NCI-H2227 (cell line): ENCODE data around the gene IGF1R.

Source experiments
- DNase-seq: peaks from one replicate; lab custom pipeline; 2025; ENCODE audit not compliant: unreplicated experiment; lab: John Stamatoyannopoulos, UW

IGF1R gene

DNA sequence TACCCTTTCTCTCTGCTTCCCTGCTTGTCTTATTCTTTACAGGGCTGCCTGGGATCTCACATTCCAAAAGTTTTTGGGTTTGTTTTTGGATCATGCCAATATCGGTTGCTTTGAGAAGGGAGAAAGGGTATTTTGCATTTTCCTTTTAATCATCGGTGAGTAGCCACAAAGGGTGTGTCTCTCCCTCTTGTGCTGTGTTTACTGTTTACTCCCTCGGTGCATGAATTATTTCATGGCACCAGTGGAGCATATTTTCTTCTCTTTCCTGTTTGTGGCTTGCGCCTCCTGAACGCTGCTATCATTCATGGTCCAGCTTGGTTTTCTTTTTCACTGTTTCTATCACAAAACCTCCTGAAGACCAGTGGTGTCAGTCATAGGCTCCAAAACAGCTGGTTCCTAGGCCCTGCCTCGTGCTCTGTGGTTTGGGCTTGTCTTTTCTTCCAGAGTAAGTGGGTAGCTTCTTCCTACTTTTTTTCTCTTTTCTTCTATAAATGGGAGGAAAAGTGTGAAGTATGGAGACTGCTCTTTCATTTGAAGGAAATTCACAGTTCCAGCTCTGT, 54.9 kb downstream of the IGF1R start:
- DNase-seq, result no peak

DNA sequence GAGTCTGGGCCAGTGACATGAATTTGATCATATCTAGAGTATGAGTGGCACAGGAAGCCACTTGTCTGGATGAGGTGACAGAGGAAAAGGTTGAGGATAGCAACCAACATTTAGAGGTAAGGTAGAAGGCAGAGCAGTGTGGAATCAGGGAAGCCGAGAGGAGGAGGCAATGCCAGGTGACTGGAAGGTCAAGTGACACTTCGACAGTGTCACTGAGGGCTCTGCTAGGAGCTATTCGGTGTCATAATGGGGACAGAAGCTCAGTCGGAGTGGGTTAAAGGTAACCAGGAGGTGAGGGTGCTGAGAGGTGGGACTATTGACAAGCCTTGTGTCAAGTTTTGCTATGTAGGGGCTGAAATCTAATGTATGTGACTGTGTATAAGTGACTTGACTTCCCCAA, 56.7 kb downstream of the IGF1R start:
- no peak for DNase-seq

DNA sequence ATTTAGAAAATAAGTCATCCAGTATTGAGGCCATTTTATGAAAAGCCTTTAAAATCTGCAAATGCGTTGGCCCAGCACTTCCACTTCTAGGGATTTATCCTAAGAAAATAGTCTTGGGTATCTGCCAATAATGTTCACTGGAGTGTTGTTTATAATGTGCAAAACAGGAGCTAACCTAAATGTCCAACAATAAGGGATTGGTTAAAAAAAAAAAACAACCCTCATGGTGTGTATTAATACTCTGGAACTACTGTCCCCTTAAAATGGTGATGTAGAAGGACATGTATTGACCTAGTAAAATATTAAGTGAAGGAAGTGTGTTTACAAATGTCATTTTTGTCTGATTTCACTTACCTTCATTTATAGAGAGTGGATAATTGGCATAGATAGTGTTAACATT, 58.0 kb downstream of the IGF1R start:
- no peak for DNase-seq

DNA sequence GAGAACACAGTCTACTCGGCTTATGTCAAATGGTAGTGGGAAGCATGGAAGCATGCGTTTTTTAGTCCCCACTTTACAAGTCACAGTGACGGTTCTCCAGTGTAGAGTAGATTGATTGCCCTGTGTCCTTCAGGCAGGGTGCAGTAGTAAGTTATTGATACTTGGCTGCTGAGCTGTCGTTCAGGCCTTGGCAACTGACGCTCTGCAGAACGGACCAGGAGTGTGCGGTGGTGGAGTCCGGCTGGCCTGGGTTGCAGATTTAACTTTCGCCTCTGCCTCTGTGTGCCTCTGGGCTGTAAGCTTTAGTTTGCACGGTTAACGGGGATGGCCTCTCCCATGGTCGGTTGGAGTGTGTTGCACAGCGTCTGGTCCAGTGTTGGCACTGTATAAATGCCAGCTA, 58.6 kb downstream of the IGF1R start:
- DNase-seq, result no peak

DNA sequence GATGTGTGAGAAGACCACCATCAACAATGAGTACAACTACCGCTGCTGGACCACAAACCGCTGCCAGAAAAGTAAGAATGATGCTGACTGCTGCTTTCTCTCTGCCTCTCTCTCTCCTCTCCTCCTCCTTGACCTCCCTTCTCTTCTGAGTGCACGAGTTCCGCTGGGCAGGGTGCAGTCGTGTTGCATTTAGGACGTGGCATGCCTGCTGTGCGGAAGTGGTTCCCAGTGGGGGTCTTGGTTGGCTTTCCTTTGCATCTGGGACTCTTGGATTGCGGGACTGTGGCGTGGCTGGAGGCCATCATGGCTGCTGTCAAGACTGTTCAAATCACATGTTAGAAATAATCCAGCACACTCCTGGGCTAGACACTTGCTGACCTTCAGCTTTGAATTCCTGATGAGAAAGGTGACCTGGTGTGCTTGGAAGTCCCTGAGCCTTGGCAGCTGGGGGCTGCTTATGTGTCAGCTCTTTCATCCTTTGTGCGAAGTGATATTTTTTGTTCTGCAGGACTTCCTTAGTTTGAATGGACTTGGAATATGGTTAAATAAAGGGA, 59.8 kb downstream of the IGF1R start:
- no peak for DNase-seq

DNA sequence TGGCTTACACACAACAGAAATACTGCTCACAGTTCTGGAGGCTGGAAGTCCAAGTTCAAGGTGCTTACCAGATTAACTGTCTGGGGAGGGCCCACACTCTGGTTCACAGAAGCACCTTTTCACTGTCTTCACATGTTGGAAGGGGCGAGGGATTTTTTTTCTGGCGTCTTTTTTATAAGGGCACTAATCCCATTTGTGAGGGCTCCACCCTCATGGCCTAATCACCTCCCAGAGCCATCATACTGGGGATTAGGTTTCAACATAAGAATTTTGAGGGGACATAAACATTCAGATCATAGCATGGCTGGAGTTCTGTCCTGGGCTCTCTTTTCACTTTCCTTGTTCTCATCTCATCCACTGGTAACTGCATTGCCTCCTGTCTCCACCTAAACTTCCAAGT, 63.5 kb downstream of the IGF1R start:
- DNase-seq, result no peak

DNA sequence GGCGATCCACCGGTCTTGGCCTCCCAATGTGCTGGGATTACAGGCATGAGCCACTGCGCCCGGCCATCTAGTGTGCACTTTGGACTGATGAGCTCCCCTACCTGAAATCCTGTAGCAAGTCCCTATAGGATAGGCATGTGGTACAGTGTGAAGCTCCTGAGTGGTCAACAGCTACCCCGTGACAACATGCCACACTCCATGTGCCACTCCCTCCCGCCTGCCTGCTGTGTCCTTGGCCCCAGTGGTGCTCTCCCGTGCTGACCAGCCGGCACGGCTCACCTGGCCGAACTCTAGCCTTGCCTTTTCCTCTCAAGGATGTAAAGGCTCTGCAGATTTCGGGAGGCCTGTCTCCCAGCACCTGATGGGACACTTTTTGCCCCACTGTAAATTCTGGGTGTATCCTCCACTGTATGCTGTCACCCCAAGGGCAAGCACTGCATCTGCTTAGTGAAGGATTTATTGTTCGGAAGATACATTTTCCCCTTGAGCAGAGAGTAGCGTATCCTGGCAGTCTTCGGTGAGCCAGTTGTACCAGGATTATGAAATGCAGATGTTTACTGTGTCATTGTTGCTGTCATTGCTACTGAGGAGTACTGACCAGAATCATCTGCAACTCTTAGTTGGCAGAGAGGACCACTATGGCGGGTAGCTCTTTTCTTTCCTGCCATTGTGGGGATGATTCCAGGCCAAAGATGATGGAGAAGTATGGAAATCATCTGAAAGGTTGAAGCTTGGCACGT, 64.7 kb downstream of the IGF1R start:
- no peak for DNase-seq

DNA sequence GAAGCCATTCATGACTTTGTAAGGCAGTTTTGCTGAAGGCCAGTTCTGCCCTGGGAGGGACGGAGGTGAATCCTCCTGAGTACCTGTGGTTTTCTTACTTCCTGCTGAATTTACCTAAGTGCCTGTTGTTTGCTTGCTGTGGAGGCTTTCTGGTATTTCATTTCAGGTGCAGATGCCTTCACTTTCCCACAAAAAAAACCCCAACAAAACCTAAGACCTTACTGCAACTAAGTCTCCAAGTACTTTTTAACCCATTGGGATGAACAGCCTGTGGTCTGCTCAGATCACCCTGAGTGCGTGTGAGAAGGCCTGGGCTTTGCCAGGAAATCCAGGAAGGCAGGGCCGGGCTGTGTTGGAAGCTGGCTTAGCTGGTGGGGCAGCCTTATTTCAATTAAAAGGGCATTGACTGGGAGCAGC, 65.3 kb downstream of the IGF1R start:
- DNase-seq, result no peak

DNA sequence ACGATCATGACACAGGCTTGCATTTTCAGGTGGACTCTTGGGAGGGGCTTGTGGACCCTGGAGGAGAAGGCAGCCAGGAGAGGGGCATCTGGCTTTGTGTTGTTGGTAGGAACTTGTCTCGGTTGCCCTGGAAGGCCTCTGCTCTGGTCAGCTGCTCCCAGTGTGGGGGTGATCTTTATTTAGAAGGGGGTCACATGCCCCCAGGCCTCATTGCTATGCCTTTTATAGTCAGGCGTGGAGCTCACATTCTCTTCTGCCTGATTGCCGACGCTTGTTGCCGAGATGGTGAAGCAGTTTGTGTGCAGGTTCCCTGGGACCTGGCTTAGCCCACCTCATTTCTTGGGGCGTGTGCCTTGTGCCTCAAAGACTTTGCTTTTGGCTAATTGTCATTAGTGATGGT, 66.6 kb downstream of the IGF1R start:
- no peak for DNase-seq

DNA sequence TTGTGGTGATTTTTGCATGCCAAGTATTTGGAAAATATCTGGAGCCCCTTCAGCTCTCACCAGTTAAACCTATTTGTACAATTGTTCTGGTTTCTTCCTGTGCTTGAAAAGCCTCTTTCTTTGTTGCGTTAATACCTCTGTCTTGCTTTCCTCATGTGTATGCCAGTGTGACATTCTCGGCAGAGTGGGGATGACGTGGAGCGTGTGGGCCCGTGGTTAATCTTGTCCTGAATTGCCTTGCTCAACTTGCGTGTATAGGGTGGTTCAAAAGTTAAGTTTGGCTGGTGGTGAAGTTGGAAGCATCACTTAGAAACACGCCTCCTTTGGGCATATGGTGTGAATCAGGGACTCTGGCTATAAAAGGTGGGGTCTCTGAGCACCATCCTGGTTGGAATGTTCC, 67.1 kb downstream of the IGF1R start:
- DNase-seq, result no peak

DNA sequence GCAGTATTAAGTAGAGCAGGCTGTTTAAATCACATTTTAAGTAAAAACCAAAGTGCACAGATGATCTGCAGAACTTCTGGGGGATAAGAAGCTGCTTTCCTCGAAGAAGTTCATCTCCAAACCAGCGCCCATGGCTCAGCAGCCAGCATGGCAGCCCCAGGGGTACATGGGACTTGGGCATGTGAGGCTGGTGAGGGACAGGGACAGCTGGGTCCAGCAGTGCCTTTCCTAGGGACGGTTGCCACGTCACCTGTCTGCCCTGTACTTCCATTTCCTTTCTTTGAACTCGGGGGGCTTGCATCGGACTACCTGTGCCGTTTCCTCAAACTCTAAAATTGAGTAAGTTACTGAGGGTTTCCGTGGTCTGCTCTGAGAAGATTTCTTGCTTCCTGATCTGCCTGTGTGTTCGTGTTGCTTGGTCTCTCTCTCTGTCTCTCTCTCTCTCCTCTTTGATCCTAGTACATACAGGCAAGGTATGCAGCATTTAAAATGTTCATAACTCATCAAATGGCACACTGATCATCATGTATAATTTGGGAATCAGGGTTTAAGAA, 67.6 kb downstream of the IGF1R start:
- DNase-seq, result no peak

DNA sequence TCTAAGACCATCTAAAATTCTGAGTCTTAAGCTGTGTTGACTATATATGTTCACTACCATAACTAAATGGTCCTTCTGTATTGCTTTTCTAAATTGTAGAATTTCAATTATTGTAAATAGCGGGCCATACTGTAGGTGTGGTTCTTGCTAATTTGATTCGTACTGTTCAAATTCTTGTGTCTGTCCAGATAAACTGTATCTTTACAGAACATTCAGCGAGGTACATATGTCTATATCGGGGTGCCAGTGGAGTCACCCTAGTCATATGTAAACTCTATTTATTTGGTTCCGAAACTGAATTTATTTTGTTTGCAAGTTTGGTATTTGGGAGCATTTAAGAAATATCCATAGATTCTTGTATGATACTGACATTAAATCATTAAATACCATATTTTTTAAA, 69.0 kb downstream of the IGF1R start:
- no peak for DNase-seq

DNA sequence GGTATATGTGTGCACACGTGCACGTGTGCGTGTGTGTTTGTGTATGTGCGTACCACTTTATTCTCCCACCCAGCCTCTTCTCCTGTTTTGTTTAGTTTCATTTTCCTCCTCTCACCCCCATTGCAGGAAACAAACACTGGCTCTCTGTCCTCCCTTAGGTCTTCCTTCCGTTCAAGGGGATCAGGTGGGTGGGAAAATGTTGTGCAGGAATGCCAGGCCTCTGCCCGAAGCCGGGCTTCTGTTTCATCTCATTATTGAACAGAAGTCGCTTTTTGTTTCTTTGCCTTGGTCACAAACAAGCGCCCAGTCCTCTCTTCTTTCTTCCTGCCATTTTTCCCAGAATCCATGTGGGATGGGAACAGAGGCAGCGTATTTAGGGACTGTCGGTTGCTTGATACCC, 69.6 kb downstream of the IGF1R start:
- no peak for DNase-seq

DNA sequence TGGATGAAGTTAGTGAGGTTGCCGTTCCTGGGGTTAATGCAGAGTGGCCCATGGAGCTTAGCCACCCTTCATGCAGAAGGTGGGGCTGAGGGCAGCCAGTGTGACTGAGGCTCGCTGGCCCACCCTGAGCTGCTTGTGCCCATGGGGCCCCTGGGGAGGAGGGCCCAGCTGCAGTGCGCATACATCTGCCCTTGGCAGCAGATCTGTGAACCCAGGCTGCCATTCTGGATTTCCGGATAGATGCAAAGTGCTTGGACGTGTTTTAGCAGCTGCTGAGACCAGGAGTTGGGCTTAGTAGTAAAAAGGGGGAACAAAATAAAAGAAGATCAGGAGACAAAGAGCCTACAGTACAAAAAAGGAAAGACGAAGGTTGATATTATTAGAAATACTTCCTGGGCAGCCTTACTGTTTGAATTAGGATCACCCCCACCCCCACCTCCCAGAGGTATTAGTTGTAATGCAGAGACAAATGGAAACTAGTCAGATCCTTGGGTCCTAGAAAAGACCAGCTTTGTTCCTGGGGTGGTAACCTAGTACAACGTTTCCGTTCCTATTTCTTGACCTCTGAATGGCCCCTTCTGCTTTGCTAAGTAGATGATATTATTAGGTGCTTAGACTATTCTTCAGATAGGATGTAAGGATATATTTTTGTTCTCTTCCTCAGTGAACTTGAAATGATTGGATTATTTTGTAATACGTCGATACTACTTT, 70.2 kb downstream of the IGF1R start:
- DNase-seq, result no peak

DNA sequence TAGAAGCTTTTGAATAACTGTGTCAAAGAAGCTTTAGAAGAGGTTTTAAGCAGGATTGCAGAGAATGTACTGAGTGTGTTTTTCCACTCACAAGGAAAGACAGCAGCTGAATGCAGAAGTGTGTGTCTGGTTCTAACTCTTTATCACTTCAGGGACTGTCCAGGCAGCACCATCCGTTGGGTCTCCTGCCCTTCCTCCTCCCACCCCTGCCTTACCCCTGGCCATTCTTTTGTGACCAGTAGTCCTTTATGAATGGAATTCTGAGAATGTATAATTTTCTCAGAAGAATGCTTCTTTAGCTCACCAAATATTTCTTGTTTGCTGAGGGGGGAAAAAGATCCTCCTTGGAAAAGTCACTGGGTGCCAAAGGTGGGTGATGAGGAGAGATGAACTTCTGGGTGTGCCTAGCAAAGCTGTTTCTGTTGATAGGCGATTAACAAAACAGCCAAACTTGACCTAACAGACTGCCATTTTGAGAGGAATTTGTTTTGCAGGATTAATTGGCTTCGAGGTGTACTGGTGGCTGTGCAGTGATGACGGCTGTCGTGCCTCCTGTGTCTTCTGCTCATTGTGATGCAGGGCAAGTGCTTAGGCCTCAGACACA, 70.9 kb downstream of the IGF1R start:
- no peak for DNase-seq

DNA sequence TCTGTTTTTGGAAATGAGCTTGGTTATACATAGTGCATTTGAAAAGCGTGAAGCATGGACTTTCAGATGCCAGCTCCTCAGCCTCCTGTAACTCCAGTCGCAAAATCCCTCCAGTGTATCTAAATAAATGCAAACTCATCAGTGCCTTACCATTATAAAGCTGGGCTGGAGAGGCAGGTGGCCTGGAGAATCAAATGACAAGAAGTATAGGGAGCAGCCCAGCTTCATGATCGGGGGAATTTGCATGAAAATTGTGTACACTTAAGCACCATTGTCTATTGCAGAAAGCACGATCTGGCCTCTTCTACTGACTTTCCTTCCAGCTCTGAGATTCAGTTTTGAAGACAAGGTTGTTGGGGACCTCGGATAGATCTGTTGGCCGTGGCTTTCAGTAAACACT, 71.7 kb downstream of the IGF1R start:
- no peak for DNase-seq

DNA sequence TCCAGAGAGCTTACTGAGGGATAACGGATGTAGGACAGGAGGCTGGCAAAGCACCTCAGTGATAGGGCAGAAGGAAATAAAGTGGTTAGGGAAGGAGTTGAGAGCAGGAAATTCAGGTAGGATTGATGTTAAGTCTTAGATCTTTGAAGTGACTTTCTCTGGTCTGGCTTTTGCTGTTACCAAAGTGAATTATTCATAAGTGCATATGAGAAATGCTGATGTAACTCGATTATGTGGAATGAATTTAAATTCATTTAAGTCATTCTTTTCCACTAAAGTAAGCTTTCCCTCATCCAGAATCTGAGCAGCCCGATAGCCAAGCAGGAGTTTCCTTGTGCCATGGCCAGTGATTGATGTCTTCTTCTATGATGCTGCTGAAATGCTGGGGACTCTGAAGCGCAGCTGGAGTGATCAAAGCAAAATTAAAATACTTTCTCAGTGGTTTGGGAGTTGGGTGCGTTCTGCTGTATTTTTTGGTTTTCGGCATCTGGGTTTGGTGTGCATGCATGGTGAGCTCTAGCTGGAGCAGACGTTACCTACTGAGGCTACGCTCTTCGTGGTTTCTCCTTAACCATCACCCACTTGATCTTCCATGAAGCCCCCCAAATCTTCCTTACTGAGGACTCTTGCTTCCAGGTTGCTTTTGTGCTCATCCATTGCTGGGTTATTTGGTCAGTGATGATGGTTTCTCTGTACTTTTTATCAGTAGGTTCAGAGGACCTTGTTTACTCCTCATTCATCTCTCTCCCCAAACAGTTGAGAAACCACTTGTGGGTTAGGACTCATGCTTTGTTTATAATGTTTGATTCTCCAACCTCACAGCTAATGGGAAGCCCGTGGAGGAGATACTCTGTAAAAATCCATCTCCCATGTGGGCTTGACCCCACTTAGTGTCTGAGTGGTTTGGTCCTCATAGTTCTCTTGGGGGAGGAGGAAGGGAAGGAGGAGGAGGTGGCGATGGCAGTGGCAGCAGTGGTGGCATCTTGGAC, 72.5 kb downstream of the IGF1R start:
- no peak for DNase-seq

DNA sequence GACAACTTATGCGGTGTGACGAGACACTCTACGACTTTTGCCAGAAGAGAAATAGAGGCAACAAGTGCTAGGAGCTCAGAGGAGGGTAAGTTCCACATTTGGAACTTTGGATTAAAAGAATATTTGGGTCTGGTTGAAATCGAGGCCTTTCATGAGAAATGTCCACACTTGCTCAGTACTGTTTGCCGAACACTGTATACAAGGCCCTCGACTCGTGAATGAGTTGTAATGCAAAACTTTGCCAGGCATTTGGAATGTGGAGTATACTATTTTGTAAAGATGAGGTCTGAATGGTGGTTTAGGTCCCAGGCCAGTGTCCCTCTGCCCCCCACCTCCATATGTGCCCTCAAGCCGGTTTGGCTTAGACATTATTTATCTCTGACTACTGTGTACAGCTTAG, 73.9 kb downstream of the IGF1R start:
- no peak for DNase-seq

DNA sequence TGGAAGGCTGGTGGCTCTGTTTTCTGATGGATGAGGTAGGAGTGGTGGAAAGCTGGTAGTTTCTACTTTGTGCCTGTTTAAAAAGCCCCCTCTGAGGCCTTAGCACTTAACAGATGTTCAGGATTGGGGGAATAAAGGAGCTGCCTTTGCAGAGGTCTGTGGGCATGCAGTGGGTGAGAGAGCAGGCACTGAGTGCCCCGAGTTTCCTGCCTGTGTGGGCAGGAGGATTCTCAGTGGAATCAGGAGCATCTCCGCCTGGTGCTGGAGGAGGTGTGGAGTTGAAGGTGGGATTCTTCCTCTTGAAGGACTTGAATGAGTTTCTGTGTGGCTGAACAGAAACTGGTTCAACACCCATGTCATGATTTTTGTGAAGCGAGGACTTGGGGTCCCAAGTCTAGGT, 74.3 kb downstream of the IGF1R start:
- DNase-seq, result no peak

DNA sequence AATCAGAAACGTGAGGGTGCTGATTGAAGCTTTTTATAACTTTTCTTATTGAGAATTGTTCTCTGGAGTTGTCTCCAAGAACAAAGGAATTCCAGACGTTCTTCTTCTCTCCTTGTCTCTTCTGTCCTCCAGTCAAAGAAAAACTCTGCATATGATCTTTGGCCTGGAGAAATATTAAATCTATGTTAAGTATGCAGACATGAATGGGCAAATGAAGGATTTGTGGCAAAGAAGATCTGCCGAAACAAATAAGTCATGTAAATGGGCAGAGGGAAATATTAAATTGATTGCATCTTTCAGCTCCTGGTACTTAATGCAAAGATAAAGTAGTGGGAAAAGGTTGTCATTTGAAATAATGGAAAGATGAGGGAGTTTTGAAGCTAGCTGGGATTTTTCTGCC, 74.9 kb downstream of the IGF1R start:
- DNase-seq, result no peak
